GM23248 (cell line): Measurements from ENCODE around the gene KIF25. TPM values are rescaled to one million over a fixed set of nuclear protein-coding genes. Genes with fewer than 3 reads are reported as not detected.

ENCODE experiments used
- DNase-seq: peaks from one replicate; pipeline ENCODE4 v3.0.0-alpha.2; 2015
- H2AFZ ChIP-seq: fragments of 200-600 bp; sonication (generic); 2 replicates; pipeline ENCODE4 v1.6.1; 2016; ENCODE audit warnings: antibody characterized with exemption
- H3F3A ChIP-seq: fragments of 200-600 bp; sonication (generic); 2 replicates; pipeline ENCODE4 v1.6.1; 2016; ENCODE audit warnings: mild to moderate bottlenecking, antibody characterized with exemption, mixed run types; ENCODE audit not compliant: insufficient read depth
- H3K27ac ChIP-seq: fragments of 200-600 bp; sonication (generic); 2 replicates; pipeline ENCODE4 v1.5.1; 2016; ENCODE audit warnings: mild to moderate bottlenecking
- H3K27me3 ChIP-seq: fragments of 200-600 bp; sonication (generic); replicated peaks from 2 replicates; pipeline ENCODE4 v1.6.1; 2016; ENCODE audit warnings: mild to moderate bottlenecking; ENCODE audit not compliant: insufficient read depth
- H3K36me3 ChIP-seq: fragments of 200-600 bp; sonication (generic); 2 replicates; pipeline ENCODE4 v1.6.1; 2016; ENCODE audit warnings: low read depth, mild to moderate bottlenecking
- H3K4me1 ChIP-seq: fragments of 200-600 bp; sonication (generic); 2 replicates; pipeline ENCODE4 v1.6.1; 2016; ENCODE audit warnings: mild to moderate bottlenecking; ENCODE audit not compliant: insufficient read depth
- H3K4me2 ChIP-seq: fragments of 200-600 bp; sonication (generic); one replicate; pipeline ENCODE4 v1.6.1; 2016; ENCODE audit warnings: mild to moderate bottlenecking; ENCODE audit not compliant: unreplicated experiment
- H3K4me3 ChIP-seq: fragments of 200-600 bp; sonication (generic); 2 replicates; pipeline ENCODE4 v1.5.1; 2016; ENCODE audit warnings: mild to moderate bottlenecking
- H3K79me2 ChIP-seq: fragments of 200-600 bp; sonication (generic); 2 replicates; pipeline ENCODE4 v1.6.1; 2016; ENCODE audit warnings: mild to moderate bottlenecking; ENCODE audit not compliant: insufficient read depth
- H3K9ac ChIP-seq: fragments of 200-600 bp; sonication (generic); 2 replicates; pipeline ENCODE4 v1.6.1; 2016; ENCODE audit warnings: mild to moderate bottlenecking
- H3K9me2 ChIP-seq: fragments of 200-600 bp; sonication (generic); 2 replicates; pipeline ENCODE4 v1.6.1; 2016; ENCODE audit warnings: mixed run types, mild to moderate bottlenecking, moderate library complexity; ENCODE audit not compliant: insufficient read depth
- H3K9me3 ChIP-seq: fragments of 200-600 bp; sonication (generic); one replicate; pipeline ENCODE4 v1.6.1; 2017; ENCODE audit warnings: low read depth
- H4K20me1 ChIP-seq: fragments of 200-600 bp; sonication (generic); 2 replicates; pipeline ENCODE4 v1.6.0; 2016; ENCODE audit not compliant: insufficient read depth
- EZH2 ChIP-seq: fragments of 200-600 bp; sonication (generic); IDR thresholded peaks from 2 replicates; pipeline ENCODE4 v1.6.1; 2018; ENCODE audit warnings: antibody characterized with exemption, mild to moderate bottlenecking; ENCODE audit not compliant: insufficient read depth, poor library complexity, severe bottlenecking
- EZH2phosphoT487 ChIP-seq: fragments of 200-600 bp; sonication (generic); IDR thresholded peaks from 2 replicates; pipeline ENCODE4 v1.6.1; 2018; ENCODE audit warnings: antibody characterized with exemption, moderate library complexity, mild to moderate bottlenecking, low read depth; ENCODE audit not compliant: insufficient read depth
- WGBS, 2 experiments: methylation state at CpG; one replicate each; pipeline ENCODE4 v1.1.6; 2015 to 2017; ENCODE audit warnings: low lambda C conversion rate in 2 of 2, low coverage in 1 of 2; ENCODE audit errors: missing lambda C conversion rate in 2 of 2; 5-methylcytosine and 5-hydroxymethylcytosine counted together
- in situ Hi-C: fragments of 300-500 bp; cut with MboI; formaldehyde crosslinking; loops from 2 replicates; pipeline ENCODE4 v1.15.0; 2020
- polyA plus RNA-seq: library from polyadenylated mRNA; unstranded; fragments of >200 nt; fragmentation: Nextera tagmentation; extraction: Ambion mirVana; gene quantifications from 2 replicates; pipeline ENCODE4 v1.2.1, GENCODE V29; 2016
- total RNA-seq: library from RNA; depleted of rRNA; stranded (reverse); fragments of >200 nt; shearing (Covaris generic); gene quantifications from 2 replicates; pipeline ENCODE4 v1.2.3, GENCODE V29; 2014

KIF25 gene
- total and polyA plus RNA-seq, 2 experiments from 2014 or later: not detected

DNA sequence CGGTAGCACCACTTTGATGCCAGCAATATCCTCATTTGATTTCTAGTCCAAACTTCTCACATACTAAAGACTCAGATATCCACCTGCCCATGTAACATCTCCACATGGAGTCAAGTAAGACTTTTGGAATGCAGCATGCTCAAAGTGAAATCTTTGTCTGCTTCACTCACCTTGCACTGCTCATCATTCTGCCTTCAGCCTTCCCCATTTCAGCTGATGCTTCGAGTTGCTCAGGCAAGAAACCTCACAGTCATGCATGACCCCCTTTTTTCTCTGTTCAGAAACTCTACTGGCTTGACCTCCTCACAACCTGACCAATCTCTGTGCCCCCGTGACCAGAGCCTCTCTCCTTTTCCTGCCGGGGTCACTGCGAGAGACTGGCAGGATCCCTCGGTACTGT lies 41.0 kb upstream of the KIF25 start:
- Histone ChIP-seq H3K4me2 (no peak overlapping the region), H4K20me1 (no peaks in the 10 kb centered on the region), H3K4me1 (no peaks in the 10 kb centered on the region), H3K4me3 (no peak overlapping the region), H3K79me2 (no peaks in the 10 kb centered on the region), H3F3A (no peaks in the 10 kb centered on the region), H3K9ac (no peak overlapping the region), H3K36me3 (no peaks in the 10 kb centered on the region; the same call in 1 of the 2 replicates), H3K9me2 (no peaks in the 10 kb centered on the region), H3K27me3 (no peaks in the 10 kb centered on the region), H3K27ac (no peak overlapping the region), H2AFZ (no peak overlapping the region), H3K9me3 (no peaks in the 10 kb centered on the region)
- DNase-seq: no peak
- WGBS, 2 experiments: 97 to 100% methylated on average over 6 of the region's 6 CpGs
- TF ChIP-seq EZH2 (no peak), EZH2phosphoT487 (no peak)
- in situ Hi-C loops: no loop called here

- no peaks in the 10 kb centered on the region for H3K9me2 ChIP-seq
- no peak overlapping the region for H2AFZ ChIP-seq
- H3F3A ChIP-seq: no peaks in the 10 kb centered on the region
- no peaks in the 10 kb centered on the region for H3K9me3 ChIP-seq
- TF ChIP-seq EZH2: no peak
- no peak for TF ChIP-seq EZH2phosphoT487
- H4K20me1 ChIP-seq: no peaks in the 10 kb centered on the region
- H3K9ac ChIP-seq: no peak overlapping the region
- no peaks in the 10 kb centered on the region for H3K4me1 ChIP-seq
- WGBS, 2 experiments: 95 to 98% methylated on average over 8 of the region's 8 CpGs
- no peaks in the 10 kb centered on the region; the same call in 1 of the 2 replicates for H3K36me3 ChIP-seq
- H3K27me3 ChIP-seq: no peaks in the 10 kb centered on the region
- H3K79me2 ChIP-seq: no peaks in the 10 kb centered on the region
- H3K4me3 ChIP-seq: no peak overlapping the region
- in situ Hi-C loops: no loop called here
- no peak overlapping the region for H3K27ac ChIP-seq
- DNase-seq: peak; percentile 4
- no peak overlapping the region for H3K4me2 ChIP-seq
These were observed 40.4 kb upstream of the KIF25 start for GRCh38 chr6:167956983-167957492.

DNA sequence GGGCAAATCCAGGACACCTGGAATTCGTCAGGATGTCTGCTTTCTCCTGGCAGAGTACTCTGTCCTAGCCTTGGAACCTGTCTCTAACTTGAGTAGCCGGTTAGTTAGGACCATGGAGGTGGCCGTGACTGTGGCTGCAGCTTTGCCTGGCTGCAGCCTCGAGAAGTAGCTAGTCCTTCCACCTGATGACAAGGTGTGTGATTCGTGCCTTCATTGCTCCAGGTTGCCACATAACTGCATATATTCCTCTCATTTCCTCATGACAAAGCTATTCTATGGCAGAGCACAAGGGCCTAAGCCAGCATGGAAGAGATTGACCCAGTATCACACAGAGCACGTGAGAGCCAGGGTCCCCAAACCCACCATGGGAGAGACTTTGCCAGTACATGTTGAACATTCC lies 39.8 kb upstream of the KIF25 start:
- no peak overlapping the region for H3K9ac ChIP-seq
- no peaks in the 10 kb centered on the region for H3K79me2 ChIP-seq
- H3K9me3 ChIP-seq: no peaks in the 10 kb centered on the region
- TF ChIP-seq EZH2phosphoT487 (no peak), EZH2 (no peak)
- H2AFZ ChIP-seq: no peak overlapping the region
- H3K36me3 ChIP-seq: peaks cover under 1% of the 10 kb centered on the region; the same call in 1 of the 2 replicates
- no peaks in the 10 kb centered on the region for H4K20me1 ChIP-seq
- no peak overlapping the region for H3K4me2 ChIP-seq
- in situ Hi-C loops: no loop called here
- no peak for DNase-seq
- no peaks in the 10 kb centered on the region for H3F3A ChIP-seq
- no peak overlapping the region for H3K4me3 ChIP-seq
- H3K9me2 ChIP-seq: no peaks in the 10 kb centered on the region
- H3K4me1 ChIP-seq: no peaks in the 10 kb centered on the region
- H3K27ac ChIP-seq: no peak overlapping the region
- no peaks in the 10 kb centered on the region for H3K27me3 ChIP-seq
- 96% methylated on average over 6 of the region's 6 CpGs for WGBS, 2 experiments

DNA sequence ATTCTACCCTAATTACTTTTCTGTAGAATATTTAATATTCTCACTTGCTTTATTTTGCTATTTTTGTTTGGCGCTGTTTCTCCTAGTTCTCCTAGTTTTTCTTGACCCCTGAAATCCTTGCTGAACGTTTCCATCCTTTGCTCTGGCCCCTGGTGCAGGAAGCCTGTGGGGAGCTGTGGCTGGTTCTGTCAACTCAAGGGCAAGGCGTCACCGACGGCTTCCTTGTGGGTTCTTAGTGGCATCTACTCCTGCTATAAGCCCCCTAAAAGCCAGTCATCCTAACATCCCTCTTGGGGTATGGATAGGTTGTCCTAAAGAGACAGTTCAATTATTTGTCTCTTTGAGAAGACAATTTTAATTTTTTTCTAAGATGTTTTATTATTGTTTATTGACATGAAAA lies 36.9 kb upstream of the KIF25 start:
- Histone ChIP-seq H4K20me1 (no peaks in the 10 kb centered on the region), H3K4me2 (no peak overlapping the region), H3K9ac (no peak overlapping the region), H3F3A (no peaks in the 10 kb centered on the region), H3K4me3 (no peak overlapping the region), H3K79me2 (no peaks in the 10 kb centered on the region), H3K9me3 (no peaks in the 10 kb centered on the region), H3K4me1 (no peaks in the 10 kb centered on the region), H3K36me3 (peaks cover 8% of the 10 kb centered on the region; the same call in 1 of the 2 replicates), H3K27ac (no peak overlapping the region), H2AFZ (no peak overlapping the region), H3K27me3 (no peaks in the 10 kb centered on the region), H3K9me2 (no peaks in the 10 kb centered on the region)
- 83 to 88% methylated on average over 5 of the region's 5 CpGs for WGBS, 2 experiments
- no peak for DNase-seq
- in situ Hi-C loops: no loop called here
- no peak for TF ChIP-seq EZH2

GRCh38 chr6:167962711-167963110 lies 34.8 kb upstream of the KIF25 start:
- no peak for DNase-seq
- Histone ChIP-seq H2AFZ (no peak overlapping the region), H3K4me1 (no peaks in the 10 kb centered on the region), H3K4me3 (no peak overlapping the region), H3K4me2 (no peak overlapping the region), H3K9ac (no peak overlapping the region), H3K27me3 (no peaks in the 10 kb centered on the region), H3K9me2 (no peaks in the 10 kb centered on the region), H3K9me3 (no peaks in the 10 kb centered on the region), H3K36me3 (peaks cover 8% of the 10 kb centered on the region; the same call in 1 of the 2 replicates), H3K79me2 (no peaks in the 10 kb centered on the region), H3F3A (no peaks in the 10 kb centered on the region), H3K27ac (no peak overlapping the region), H4K20me1 (no peaks in the 10 kb centered on the region)
- in situ Hi-C loops: no loop called here
- 91% methylated on average over 5 of the region's 5 CpGs for WGBS, 2 experiments
- TF ChIP-seq EZH2: no peak
